GM18520 (cell line): ENCODE results near the gene CIAO1.
"Not testable (repeated sequence)": the region's sequence is repeated elsewhere in the genome, so short reads cannot be mapped to it uniquely, and the experiment has no call there.

Source experiments
- ATAC-seq: cut with Tn5 transposase; IDR thresholded peaks from one replicate; pipeline ENCODE4 v1.9.1; 2021; ENCODE audit not compliant: unreplicated experiment

Gene CIAO1

GRCh38 chr2:96274355-96275056 lies 8.5 kb downstream of the CIAO1 start:
- ATAC-seq = no peak

GRCh38 chr2:96276787-96277499 lies 10.9 kb downstream of the CIAO1 start:
- ATAC-seq = no peak

DNA sequence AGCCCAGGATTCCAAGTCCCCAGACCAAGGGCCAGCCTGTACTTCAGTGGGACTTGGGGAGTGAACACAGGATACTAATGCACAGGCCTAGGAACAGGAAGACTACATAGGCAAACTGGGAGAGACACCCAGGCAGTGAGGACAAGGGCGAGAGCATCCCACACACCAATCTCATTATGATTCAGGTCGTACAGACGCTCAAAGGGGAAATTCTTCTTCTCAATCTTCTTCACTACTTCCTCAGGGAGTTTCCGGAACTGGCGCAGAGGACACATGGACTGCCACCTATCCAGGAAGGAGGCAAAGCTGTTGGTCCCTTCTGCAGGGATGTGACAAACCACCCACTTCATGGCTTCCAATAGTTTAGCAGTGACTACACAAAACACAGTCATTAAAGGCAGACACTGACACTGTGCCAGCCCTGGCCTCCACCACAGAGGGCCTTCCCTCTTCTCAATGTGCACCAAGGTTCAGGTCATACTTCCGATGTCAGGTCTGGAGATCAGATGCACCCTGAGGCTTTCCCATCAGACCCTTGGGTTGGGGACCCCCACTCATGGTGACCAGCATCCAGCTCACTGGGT lies 21.3 kb downstream of the CIAO1 start:
- no peak for ATAC-seq

GRCh38 chr2:96291751-96292150 lies 25.7 kb downstream of the CIAO1 start:
- no peak for ATAC-seq

GRCh38 chr2:96294271-96294670 lies 28.2 kb downstream of the CIAO1 start:
- not testable (repeated sequence) for ATAC-seq

- ATAC-seq = no peak
Measured at GRCh38 chr2:96296925-96297324, 30.9 kb downstream of the CIAO1 start.

DNA sequence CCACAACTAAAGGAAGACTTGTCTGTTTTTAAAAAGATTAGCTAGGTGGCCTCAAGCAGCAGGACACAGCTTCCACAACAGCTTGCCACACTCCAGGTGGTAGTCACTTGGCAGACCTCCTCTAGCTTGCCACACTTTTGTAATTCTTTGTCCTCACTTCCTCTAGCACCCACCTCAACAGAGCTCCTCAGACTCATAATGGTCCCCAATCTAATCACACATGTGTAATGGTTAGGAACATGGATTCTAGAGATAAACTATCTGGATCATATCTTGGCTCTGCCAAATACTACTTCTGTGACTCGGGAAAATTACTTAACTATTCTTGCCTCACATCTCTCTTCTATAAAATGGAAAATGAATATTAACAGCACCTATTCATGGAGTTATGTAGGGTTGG lies 35.8 kb downstream of the CIAO1 start:
- ATAC-seq = no peak

DNA sequence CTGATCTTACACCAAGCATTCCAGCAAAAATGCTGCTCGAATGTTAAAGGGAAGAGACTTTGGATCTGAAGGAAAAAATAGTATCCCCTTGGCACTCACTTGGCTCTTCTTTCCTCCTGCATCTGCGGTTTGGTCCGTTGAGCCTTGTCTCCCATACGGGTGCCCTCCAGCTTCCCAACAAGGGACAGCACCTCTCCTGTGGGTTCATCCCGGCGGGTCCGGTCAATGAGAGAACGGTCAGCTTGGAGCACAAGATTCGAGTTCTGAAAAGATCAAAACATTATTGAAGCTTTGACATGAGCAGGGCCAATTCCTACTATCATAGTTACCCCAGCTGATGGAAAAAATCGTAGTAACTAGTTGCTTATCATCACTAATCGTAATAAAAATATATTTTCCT lies 38.6 kb downstream of the CIAO1 start:
- ATAC-seq = no peak

DNA sequence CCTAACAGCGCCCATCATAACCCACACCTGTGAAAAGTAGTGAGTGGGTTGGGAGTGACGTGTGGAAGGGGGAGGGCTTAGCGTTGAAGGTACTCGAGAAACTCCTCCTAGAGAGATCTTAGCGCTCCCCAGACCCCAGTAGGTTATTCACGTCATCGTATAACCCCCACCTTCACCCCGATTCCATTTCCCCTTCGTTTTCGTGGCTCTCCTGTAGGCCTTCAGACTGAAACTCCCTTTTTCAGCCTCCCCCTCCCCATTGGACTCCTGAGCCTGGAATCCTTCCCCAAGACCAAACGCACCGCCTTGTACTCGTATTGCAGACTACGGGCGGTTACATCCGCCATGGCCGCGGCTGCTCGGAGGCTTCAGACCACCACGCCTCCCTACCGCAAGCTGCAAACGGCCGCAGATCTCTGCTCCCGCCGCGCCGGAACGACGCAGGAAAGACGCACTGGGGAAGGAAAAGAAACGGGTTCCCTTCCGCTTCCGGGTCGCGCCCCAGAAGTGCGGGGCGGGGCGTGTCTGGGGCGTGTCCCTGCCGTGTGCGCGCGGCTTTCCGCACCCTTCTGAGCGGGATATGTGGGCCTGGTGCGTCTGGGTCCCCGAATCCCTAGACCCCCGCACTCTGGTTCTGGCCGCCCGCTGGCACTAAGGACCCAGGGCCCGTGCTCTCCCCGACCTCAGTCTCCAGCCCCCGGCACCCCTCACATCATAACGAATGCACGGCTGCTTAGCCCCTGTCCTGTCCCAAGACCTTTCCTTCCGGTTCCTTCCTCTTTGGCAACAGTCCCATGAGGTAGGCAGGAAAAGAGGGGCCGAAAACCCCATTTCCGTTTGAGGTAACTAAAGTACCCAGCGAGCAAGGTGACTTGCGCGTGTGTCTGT lies 39.3 kb downstream of the CIAO1 start, which contains the start of gene SNRNP200:
TSS of gene SNRNP200 (minus strand) at position 456 of the 888 bp plus-strand sequence. CDS start at position 347, 109 bp downstream.
- peak; percentile 84 for ATAC-seq

DNA sequence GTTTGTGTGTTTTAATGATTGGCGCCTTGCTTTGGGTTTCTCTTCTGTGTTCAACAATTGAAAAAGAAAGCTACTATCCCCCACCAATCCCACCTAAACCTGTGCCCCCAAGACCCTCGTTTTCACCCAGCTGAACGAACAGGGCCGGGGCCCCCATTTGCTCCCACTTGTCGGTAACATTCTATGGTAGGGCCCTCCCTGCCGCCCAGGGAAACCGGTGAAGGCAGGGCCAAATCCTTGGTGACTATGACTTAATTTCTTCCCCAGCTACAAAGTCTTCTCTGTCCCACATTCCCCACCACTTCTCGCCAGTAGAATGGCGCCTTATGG lies 39.9 kb downstream of the CIAO1 start:
- ATAC-seq = no peak

DNA sequence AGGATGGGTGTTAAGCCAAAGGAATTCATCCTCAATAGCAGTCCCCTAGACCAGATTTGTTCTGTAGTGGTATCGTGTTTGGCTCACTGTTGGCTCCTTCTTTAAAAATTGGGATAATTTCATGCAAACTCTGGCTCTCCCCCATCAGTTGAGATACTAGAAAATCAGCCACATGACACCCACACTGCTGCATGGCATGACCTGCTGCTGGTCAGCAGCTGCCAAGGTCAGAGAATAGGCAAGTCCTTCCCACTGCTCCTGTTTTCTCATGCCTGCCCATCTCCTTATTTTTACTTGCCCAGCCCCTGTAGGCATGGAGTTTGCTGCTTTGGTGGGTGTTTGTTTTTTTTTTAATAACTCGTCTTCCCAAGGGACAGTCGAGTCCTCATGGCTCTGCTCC lies 40.3 kb downstream of the CIAO1 start:
- no peak for ATAC-seq

DNA sequence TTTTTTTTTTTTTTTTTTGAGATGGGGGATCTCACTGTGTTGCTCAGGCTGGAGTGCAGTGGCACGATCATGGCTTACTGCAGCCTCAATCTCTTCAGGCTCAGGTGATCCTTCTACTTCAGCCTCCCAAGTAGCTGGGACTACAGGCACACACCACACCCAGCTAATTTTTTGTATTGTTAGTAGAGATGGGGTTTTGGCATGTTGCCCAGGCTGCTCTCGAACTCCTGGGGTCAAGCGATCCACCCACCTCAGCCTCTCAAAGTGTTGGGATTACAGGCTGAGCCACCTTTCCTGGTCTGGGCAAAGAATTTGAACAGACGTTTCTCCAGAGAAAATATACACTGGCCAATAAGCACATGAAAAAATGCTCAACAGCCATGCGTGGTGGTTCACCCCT lies 42.2 kb downstream of the CIAO1 start:
- no peak for ATAC-seq

- ATAC-seq = no peak
Measured at GRCh38 chr2:96315005-96315399, 49.0 kb downstream of the CIAO1 start.

DNA sequence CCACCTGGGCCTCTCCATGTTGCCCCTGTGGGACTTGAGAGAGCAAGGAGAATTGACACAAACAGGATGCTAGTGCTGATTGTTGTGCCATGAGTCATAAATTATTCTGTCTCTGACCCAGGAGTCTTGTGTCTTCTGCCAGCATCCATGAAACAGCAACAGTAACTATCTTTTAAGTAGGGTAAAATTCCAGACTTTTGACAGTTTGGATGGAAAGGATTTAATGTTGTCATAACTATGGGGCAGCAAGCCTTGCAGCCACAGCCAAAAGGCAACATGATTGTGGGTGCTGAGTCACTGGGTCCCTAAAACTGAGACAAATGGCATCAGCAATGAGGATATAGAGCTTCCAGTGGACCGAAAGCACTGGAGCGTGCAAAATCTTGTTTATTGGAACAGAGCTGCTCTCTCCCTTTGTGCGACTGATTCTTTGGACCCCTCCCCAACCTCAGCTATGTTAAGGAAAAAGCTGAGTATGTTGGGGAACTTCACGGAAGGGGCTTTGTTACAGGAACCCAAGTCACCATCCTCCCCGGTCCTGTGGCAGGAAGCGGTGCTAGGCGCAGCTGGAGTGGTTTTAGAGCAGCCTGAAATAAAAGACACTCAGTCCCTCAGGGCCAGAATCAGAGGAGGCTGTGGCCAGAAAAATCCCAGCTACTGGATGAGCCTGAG lies 49.5 kb downstream of the CIAO1 start:
- no peak for ATAC-seq

DNA sequence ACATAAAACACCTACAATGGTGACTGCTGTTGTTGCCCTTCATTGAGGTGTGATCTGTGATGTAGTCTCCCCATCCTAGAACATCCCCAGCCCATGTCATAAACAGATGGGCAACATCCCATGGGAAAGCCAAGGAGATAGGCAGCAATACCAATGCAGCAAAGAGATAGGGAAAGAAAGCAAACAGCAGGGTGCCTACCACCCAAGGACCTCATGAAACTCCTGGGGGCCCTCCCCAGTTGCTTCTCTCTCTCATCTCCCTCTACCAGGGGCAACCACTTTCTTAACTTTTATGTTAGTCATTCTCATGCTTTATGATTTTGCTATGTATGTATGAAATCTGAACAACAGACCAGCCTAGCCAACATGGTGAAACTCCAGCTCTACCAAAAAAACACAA lies 51.0 kb downstream of the CIAO1 start:
- no peak for ATAC-seq

GRCh38 chr2:96317584-96317997 lies 51.6 kb downstream of the CIAO1 start:
- ATAC-seq = no peak

- no peak for ATAC-seq
Measured at GRCh38 chr2:96318723-96319122, 52.7 kb downstream of the CIAO1 start.

- ATAC-seq = no peak
Measured at GRCh38 chr2:96319396-96319795, 53.4 kb downstream of the CIAO1 start.

GRCh38 chr2:96320326-96320725 lies 54.3 kb downstream of the CIAO1 start:
- ATAC-seq = no peak

GRCh38 chr2:96320728-96321622 lies 55.0 kb downstream of the CIAO1 start:
- peak; percentile 7 for ATAC-seq
